Vagina (tissue), 2 donors: ENCODE measurements around the gene NOXA1.

ENCODE experiments used
- POLR2A ChIP-seq, 2 donors: fragments of 450-650 bp; IDR thresholded peaks; one replicate each; pipeline ENCODE4 v1.6.1; 2017; ENCODE audit warnings: antibody characterized with exemption in 2 of 2, mild to moderate bottlenecking in 2 of 2, moderate library complexity in 2 of 2
- POLR2AphosphoS5 ChIP-seq, 2 donors: sonication (generic); formaldehyde crosslinking; IDR thresholded peaks; one replicate each; pipeline ENCODE4 v1.9.0; 2017; ENCODE audit warnings: antibody characterized with exemption in 2 of 2, mild to moderate bottlenecking in 2 of 2, low read depth in 1 of 2; ENCODE audit not compliant: insufficient read depth in 1 of 2

GRCh38 chr9:137435381-137435891 lies 12.2 kb downstream of the NOXA1 start:
- TF ChIP-seq POLR2A (IDR thresholded peaks at IDR 0.05) (no peak), POLR2AphosphoS5 (IDR thresholded peaks at IDR 0.05; ENCODE audit: insufficient read depth in 1 of 2, low read depth in 1 of 2) (no peak)
